ENCODE measurements around the gene CDK14. TPM values are rescaled to one million over a fixed set of nuclear protein-coding genes. Genes with fewer than 3 reads are reported as not detected.

Gene CDK14
- polyA plus RNA-seq, 3 donors = 1.7 to 2.5 (median 2.1) TPM

DNA sequence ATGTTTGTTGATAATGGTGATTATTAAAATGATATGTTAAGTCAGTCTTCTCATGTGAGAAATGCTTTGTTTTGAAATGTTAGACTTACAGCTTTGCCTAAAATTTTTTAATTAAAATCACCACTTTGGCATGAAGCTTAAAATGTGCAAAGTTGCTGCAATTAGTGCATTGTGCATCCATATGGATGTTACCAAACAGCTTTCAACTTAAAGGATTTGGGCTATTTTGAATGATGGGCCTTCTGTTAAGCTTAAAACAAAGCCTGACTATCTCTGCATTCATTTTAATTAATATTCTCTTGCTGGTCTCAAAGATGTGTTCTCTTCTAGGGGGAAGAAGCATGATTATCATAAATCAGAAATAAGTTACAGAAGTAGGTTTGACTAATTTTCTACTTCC, 603.5 kb downstream of the CDK14 start:
- intact Hi-C loops (cut with micrococcal nuclease) = no loop called here
- H3K9me3 ChIP-seq (replicated peaks in 1 of 2; ENCODE audit: control insufficient read depth in 1 of 2, insufficient read depth in 1 of 2, low read length in 2 of 2) = no peaks in the 10 kb centered on the region
- no peaks in the 10 kb centered on the region for H3K4me1 ChIP-seq (ENCODE audit: control insufficient read depth in 1 of 2, insufficient read depth in 2 of 2, low read length in 2 of 2)
- no peak for DNase-seq
- no peak overlapping the region for H3K9ac ChIP-seq (ENCODE audit: insufficient read depth, low read length, poor library complexity, severe bottlenecking)
- no peak overlapping the region for H3K27ac ChIP-seq (ENCODE audit: low read depth in 1 of 2, low read length in 2 of 2)
- Mint-ChIP-seq H3K36me3 (peaks cover 2 to 3% of the 10 kb centered on the region in 2 donors), H3K4me3 (no peak overlapping the region), H3K27ac (no peak overlapping the region), H3K9me3 (peaks cover 0 to 2% (median 0%) of the 10 kb centered on the region in 7 donors), H3K27me3 (ENCODE audit: low read depth in 3 of 3) (peaks cover 0 to 1% (median 0%) of the 10 kb centered on the region in 3 donors), H3K4me1 (peaks cover 3% of the 10 kb centered on the region)
- no peak overlapping the region for H2AFZ ChIP-seq (ENCODE audit: insufficient read depth, low read depth, low read length, poor library complexity, severe bottlenecking)
- H3K36me3 ChIP-seq (replicated peaks in 1 of 2; ENCODE audit: control insufficient read depth in 1 of 2, insufficient read depth in 2 of 2, low read length in 2 of 2) = no peaks in the 10 kb centered on the region
- no peaks in the 10 kb centered on the region for H4K20me1 ChIP-seq (ENCODE audit: insufficient read depth, low read length)
- no peaks in the 10 kb centered on the region for H3K79me2 ChIP-seq (ENCODE audit: insufficient read depth, low read length)
- no peak overlapping the region for H3K4me2 ChIP-seq (replicated peaks; ENCODE audit: extremely low read depth, low read length, poor library complexity, severe bottlenecking)
- TF ChIP-seq, protein P1, sequence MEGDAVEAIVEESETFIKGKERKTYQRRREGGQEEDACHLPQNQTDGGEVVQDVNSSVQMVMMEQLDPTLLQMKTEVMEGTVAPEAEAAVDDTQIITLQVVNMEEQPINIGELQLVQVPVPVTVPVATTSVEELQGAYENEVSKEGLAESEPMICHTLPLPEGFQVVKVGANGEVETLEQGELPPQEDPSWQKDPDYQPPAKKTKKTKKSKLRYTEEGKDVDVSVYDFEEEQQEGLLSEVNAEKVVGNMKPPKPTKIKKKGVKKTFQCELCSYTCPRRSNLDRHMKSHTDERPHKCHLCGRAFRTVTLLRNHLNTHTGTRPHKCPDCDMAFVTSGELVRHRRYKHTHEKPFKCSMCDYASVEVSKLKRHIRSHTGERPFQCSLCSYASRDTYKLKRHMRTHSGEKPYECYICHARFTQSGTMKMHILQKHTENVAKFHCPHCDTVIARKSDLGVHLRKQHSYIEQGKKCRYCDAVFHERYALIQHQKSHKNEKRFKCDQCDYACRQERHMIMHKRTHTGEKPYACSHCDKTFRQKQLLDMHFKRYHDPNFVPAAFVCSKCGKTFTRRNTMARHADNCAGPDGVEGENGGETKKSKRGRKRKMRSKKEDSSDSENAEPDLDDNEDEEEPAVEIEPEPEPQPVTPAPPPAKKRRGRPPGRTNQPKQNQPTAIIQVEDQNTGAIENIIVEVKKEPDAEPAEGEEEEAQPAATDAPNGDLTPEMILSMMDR (IDR thresholded peaks at IDR 0.05) = no peak
- H3K4me3 ChIP-seq (replicated peaks in 1 of 3; ENCODE audit: low read depth in 2 of 3, low read length in 3 of 3) = no peak overlapping the region
- H3K27me3 ChIP-seq (ENCODE audit: control insufficient read depth in 2 of 2, insufficient read depth in 2 of 2, low read length in 2 of 2) = no peaks in the 10 kb centered on the region

DNA sequence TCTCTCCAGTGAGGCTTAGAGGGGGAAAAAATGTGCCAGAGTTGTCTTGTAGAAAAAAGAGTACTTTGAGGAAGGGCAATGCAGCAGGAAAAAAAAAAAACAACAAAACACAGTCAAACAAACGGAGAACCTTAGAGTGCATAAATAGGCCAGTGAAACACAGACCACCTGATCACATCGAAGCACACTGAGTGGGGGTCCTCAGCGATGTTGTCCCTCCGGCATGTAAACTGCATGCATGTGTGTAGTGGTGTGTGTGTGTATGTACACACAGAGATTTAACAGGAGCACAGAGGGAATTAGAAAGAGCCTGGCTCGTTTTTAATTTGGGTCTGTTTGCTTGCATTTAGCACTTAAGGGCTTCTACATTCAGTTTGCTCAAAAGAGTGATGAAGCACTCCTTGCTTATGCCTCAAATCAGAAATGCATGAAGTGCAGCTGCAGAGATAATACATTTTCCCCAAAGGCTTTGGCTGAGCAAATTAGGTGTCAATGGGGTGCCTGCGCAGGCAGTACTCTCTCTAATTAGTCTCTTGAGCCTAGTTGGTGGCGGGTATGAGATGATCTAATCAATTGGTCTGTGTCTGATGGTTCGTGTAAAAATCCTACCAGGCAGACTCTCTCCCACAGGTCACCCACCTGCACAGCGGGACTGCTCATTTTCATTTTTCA, 605.5 kb downstream of the CDK14 start:
- intact Hi-C loops (cut with micrococcal nuclease) = no loop called here
- no peak for DNase-seq
- Mint-ChIP-seq H3K4me1 (peaks cover 3% of the 10 kb centered on the region), H3K27me3 (ENCODE audit: low read depth in 3 of 3) (peaks cover 0 to 1% (median 0%) of the 10 kb centered on the region in 3 donors), H3K36me3 (no peaks in the 10 kb centered on the region), H3K4me3 (no peak overlapping the region), H3K27ac (peak overlapping the region in 1 of 7 donors; percentile 7), H3K9me3 (peaks cover 0 to 2% (median 0%) of the 10 kb centered on the region in 7 donors)
- TF ChIP-seq, protein P1 (IDR thresholded peaks at IDR 0.05) = no peak
- H3K4me2 ChIP-seq (replicated peaks; ENCODE audit: extremely low read depth, low read length, poor library complexity, severe bottlenecking) = no peak overlapping the region
- H3K4me3 ChIP-seq (replicated peaks in 1 of 3; ENCODE audit: low read depth in 2 of 3, low read length in 3 of 3) = no peak overlapping the region
- H3K79me2 ChIP-seq (ENCODE audit: insufficient read depth, low read length) = no peaks in the 10 kb centered on the region
- H3K9me3 ChIP-seq (replicated peaks in 1 of 2; ENCODE audit: control insufficient read depth in 1 of 2, insufficient read depth in 1 of 2, low read length in 2 of 2) = no peaks in the 10 kb centered on the region
- no peak overlapping the region for H3K9ac ChIP-seq (ENCODE audit: insufficient read depth, low read length, poor library complexity, severe bottlenecking)
- H3K27ac ChIP-seq (ENCODE audit: low read depth in 1 of 2, low read length in 2 of 2) = no peak overlapping the region
- H3K36me3 ChIP-seq (replicated peaks in 1 of 2; ENCODE audit: control insufficient read depth in 1 of 2, insufficient read depth in 2 of 2, low read length in 2 of 2) = no peaks in the 10 kb centered on the region
- no peaks in the 10 kb centered on the region for H3K4me1 ChIP-seq (ENCODE audit: control insufficient read depth in 1 of 2, insufficient read depth in 2 of 2, low read length in 2 of 2)
- no peaks in the 10 kb centered on the region for H4K20me1 ChIP-seq (ENCODE audit: insufficient read depth, low read length)
- no CpG with 5 or more reads among the region's 9 CpGs for WGBS (ENCODE audit: insufficient coverage)
- H2AFZ ChIP-seq (ENCODE audit: insufficient read depth, low read depth, low read length, poor library complexity, severe bottlenecking) = no peak overlapping the region
- H3K27me3 ChIP-seq (ENCODE audit: control insufficient read depth in 2 of 2, insufficient read depth in 2 of 2, low read length in 2 of 2) = no peaks in the 10 kb centered on the region
